AG04449 (cell line): ENCODE results near the gene SMLR1.

ENCODE experiments used
- CTCF ChIA-PET: fragments of 350-600 bp; formaldehyde crosslinking; extraction: SDS; loops from one replicate; lab custom pipeline; 2021; ENCODE audit warnings: antibody characterized with exemption; lab: Yijun Ruan, JAX
- POLR2A ChIA-PET: fragments of 400-600, 350-600 bp; formaldehyde crosslinking; extraction: SDS; loops from one replicate; lab custom pipeline; 2020; ENCODE audit warnings: antibody characterized with exemption, inconsistent platforms; lab: Yijun Ruan, JAX
- DNase-seq: peaks from one replicate; pipeline ENCODE4 v3.0.0-alpha.2; 2010; ENCODE audit warnings: low read depth, low spot score
- H3K4me3 ChIP-seq: 2 replicates; pipeline ENCODE4 v1.5.1; 2011; ENCODE audit warnings: low read depth, mild to moderate bottlenecking, control low read depth, low read length
- TF ChIP-seq, protein P1 (sequence below): IDR thresholded peaks from one replicate; pipeline ENCODE4 v1.5.1; 2011; ENCODE audit warnings: mild to moderate bottlenecking, moderate library complexity, low read length, control low read depth, inconsistent platforms; ENCODE audit not compliant: insufficient read depth; ENCODE audit errors: missing control alignments

The SMLR1 gene

GRCh38 chr6:130831607-130832006, 4.4 kb downstream of the SMLR1 start:
- ChIA-PET CTCF (no interaction called here), POLR2A (no interaction called here)
- TF ChIP-seq, protein P1, sequence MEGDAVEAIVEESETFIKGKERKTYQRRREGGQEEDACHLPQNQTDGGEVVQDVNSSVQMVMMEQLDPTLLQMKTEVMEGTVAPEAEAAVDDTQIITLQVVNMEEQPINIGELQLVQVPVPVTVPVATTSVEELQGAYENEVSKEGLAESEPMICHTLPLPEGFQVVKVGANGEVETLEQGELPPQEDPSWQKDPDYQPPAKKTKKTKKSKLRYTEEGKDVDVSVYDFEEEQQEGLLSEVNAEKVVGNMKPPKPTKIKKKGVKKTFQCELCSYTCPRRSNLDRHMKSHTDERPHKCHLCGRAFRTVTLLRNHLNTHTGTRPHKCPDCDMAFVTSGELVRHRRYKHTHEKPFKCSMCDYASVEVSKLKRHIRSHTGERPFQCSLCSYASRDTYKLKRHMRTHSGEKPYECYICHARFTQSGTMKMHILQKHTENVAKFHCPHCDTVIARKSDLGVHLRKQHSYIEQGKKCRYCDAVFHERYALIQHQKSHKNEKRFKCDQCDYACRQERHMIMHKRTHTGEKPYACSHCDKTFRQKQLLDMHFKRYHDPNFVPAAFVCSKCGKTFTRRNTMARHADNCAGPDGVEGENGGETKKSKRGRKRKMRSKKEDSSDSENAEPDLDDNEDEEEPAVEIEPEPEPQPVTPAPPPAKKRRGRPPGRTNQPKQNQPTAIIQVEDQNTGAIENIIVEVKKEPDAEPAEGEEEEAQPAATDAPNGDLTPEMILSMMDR: no peak
- H3K4me3 ChIP-seq: no peak overlapping the region
- no peak for DNase-seq

DNA sequence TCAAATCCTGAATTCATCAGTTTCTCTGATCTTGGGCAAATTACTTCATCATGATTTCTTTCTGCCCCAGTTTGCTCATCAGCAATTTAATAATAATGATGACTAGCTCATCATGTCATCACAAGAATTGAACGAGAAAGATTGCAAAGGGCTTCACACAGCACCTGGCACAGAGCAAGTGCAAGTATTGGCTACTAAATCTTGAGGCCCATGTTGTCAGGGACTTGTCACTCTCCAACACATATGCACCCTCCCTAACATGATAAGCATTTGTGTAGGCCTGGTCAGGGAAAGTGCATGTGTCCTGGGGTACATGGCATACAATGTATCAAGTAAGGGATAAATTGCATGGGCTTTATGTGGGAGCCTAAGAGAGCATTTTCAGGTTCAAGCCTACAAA, 6.4 kb downstream of the SMLR1 start:
- CTCF ChIA-PET: interaction anchor here (1.2 to 3.6 kb wide), 3 partner anchors 10 to 18 kb away, joined by 3 to 19 read pairs (median 3); no protein-coding TSS in a partner anchor
- DNase-seq: no peak
- no peak overlapping the region for H3K4me3 ChIP-seq
- POLR2A ChIA-PET: no interaction called here
- TF ChIP-seq, protein P1: no peak

DNA sequence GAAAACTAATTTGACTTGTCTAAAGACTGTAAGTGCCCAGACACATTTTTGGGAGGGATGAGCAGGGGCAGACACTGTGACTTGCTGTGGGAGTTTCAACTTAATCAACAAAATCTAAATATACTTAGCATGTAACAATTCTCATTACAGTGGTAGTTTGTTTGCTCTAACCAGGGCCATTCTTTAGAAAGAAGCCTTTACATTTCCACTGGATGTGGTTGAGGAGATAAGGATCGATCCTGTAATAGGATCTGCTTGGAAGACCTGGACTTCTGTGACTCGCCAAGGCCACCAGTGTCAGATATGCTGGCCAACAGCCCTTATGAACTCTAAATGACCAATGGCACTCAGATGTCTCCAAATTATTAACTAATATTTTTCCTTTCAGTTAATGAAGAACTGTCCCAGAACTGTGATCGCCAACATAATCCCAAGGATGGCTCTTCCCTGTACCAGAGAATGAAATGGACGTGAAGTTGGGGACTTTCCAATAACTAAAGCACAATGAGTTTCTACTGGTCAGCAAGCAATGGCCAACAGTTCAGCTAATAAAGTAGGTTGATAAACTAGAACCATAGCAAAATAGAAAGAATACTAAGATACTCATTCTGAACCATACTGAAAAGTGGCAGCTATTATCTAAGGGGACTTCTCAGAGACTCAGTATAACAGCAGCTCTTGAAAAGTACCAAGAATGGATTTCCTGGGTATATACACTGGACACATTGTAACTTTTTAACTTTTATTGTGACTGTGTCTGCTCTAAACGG, 7.5 kb downstream of the SMLR1 start:
- H3K4me3 ChIP-seq: no peak overlapping the region
- TF ChIP-seq, protein P1: no peak
- DNase-seq: no peak
- CTCF ChIA-PET: interaction anchor here (1.2 to 3.6 kb wide), 2 partner anchors 9 to 787 kb away, joined by 3 to 19 read pairs; no protein-coding TSS in a partner anchor
- POLR2A ChIA-PET: no interaction called here

GRCh38 chr6:130836055-130836640, 8.9 kb downstream of the SMLR1 start:
- POLR2A ChIA-PET: no interaction called here
- no peak for DNase-seq
- no peak overlapping the region for H3K4me3 ChIP-seq
- TF ChIP-seq, protein P1: no peak
- CTCF ChIA-PET: interaction anchor here (0.9 to 1.4 kb wide), 2 partner anchors 138 to 543 kb away, joined by 3 read pairs; no protein-coding TSS in a partner anchor

DNA sequence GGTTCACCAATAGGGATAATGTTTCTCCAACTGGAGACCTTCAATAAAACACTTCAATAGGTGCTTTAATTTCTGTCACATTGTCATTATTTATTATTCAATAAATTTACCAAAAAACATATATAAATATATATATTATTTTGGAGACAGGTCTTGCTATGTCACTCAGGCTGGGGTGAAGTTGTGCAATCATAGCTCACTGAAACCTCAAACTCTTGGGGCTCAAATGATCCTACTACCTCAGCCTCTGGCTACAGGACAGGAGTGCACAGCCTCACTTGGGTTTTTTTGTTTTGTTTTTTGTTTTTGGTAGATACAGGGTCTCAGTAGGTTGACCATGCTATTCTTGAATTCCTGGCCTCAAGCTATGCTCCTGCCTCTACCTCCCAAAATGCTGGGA, 9.9 kb downstream of the SMLR1 start:
- POLR2A ChIA-PET: no interaction called here
- CTCF ChIA-PET: interaction anchor here (1.4 kb wide), 1 partner anchor 544 kb away, joined by 3 read pairs; no protein-coding TSS in a partner anchor
- DNase-seq: no peak
- no peak overlapping the region for H3K4me3 ChIP-seq
- TF ChIP-seq, protein P1: no peak

- no peak for DNase-seq
- TF ChIP-seq, protein P1: no peak
- no peak overlapping the region for H3K4me3 ChIP-seq
- ChIA-PET CTCF (no interaction called here), POLR2A (no interaction called here)
These were observed 11.1 kb downstream of the SMLR1 start for GRCh38 chr6:130838250-130838860.
